Raji (cell line): Measurements from ENCODE around the gene SETBP1.

ENCODE experiments used
- POLR2A ChIP-seq: IDR thresholded peaks from 2 replicates; pipeline ENCODE4 v1.6.1; 2011; ENCODE audit warnings: low read depth, low read length, control low read depth; ENCODE audit not compliant: insufficient read depth

Gene SETBP1

DNA sequence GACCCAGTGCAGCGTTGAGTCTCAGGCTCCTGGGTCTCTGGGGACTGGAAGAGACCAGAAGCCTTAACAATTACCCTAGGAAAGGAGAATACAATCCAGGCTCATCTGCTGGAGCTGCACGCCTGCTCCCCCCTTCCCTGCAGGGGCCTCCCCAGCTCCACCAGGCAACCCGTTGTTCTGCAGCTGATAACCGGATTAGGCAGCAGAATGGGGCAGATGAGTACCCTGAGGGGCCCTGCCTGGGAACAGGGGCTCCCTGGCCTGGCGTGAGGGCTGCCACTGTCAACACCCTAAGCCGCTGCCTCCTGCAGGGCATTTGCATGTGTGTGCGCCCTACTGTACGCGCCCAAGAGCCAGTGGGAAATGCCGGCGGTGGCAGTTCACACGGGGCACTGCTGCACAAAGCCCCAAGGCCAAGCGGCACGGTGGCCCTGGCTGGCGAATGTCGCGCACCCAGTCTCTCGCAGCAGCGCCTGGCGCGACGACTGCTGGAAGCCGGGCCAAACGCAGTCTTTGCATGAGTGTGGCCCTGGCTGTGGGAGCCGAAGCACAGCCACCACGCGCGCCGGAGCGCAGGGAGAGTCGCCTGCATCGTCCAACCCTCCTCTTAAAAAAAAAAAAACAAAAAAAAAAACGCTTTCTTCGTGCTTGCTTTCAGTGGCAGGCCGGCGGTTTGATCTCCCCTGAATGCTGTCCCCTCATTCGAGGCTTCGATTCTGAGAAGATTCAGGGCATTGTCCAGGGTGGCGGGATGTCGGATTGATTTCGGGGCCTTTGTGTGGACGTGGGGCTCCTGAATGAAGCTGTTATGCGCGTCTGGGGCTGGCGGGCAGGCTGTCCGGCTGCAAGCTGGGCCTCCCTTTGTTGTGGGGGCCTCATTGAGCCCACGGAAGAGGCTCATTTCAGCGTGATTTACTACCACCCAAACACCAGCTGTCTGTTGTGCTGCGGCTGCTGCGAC lies 63.8 kb downstream of the SETBP1 start:
- TF ChIP-seq POLR2A, result no peak

DNA sequence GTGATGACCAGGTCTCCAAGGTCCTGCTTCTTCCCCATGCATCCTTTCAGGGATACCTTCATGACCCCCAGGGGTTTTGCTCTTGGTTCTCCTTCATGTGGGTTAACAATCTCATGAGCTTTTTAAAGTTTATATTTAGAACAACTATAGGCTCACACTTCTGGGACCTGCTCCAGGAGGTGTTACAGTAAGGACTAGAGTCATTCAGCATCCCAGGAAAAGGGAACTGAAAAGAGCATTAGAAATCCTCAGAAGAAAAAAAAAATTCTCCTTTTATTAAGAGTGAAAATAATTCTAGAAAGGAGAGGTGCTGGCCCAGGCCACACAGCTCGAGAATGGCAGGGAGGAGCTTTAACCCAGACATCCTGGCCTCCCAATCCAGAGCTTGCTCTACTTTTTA lies 66.5 kb downstream of the SETBP1 start:
- no peak for TF ChIP-seq POLR2A

GRCh38 chr18:44748582-44748981 lies 67.9 kb downstream of the SETBP1 start:
- no peak for TF ChIP-seq POLR2A

DNA sequence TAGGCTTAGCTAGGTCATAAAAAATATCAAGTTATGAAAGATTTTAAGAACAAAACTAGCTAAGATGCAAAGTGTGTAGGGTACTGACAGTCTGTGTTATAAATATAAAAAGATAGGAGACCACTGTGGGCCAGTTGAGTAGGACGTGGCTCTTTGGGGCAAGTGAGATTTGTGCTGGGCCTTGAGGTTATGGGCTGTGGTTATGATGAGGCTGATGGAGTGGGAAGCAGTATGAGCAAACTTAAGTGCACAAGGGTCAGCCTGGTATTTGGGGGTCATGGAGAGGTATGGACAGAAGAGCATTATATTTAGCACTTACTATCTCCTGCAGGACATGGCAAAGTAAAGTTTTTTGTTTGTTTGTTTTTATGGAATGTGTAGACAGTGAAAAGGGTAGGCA lies 70.1 kb downstream of the SETBP1 start:
- no peak for TF ChIP-seq POLR2A

DNA sequence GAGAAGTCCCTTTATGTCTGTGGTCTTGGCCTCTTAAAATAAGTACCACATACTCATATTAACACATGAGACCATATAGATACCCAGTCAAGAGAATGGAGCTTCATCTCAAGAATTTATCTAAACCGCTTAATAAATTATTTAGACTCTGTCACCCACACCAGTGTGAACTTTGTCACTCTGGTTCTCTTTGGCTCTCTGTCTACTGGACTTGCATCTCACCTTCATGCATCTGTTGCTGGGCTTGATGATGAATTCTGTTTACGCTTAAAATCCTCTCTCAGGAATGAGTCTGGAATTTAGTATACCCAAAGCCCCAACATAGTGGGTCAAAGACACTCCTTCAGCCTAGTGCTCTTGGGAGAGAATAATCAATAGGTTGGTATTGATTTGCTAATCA lies 73.9 kb downstream of the SETBP1 start:
- TF ChIP-seq POLR2A, result no peak

DNA sequence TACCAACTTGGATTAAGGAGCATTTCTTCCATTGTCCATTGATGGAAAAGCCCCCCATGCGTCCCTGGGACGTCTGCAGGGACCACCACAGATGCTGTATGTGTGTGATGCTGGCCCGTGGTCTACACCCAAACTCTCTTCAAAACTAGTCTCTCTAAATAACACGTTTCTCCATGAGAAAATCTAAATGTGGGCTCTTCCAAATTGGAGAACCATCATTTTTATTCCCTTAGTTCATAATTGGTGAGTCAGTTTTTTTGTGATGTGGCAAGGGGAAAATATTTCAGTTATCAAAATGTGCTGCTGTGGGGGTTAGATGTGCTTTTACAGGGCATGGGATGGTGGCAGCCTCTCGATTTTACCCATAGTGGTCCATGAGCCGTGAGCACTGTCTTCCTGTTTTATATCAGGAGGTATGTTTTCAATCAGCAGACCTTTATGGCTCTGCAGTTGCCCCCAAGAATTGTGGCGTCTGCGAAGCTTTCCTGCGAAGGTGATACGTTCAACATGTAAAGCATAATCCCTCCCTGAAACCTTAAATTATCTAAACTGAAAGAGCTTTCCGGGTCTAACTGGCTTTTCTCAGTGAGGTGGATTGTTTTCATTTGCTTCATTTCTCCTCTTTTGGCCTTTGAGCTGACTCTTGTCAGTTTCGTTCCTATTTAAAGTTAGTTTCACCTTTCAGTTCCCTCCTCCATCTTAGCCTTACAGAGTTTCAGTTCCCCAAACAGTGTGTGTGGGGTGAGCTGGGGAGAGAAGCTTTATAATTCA lies 78.4 kb downstream of the SETBP1 start:
- 0 out of 2 replicates have a peak, but pooled peaks have one; percentile 37 for TF ChIP-seq POLR2A

DNA sequence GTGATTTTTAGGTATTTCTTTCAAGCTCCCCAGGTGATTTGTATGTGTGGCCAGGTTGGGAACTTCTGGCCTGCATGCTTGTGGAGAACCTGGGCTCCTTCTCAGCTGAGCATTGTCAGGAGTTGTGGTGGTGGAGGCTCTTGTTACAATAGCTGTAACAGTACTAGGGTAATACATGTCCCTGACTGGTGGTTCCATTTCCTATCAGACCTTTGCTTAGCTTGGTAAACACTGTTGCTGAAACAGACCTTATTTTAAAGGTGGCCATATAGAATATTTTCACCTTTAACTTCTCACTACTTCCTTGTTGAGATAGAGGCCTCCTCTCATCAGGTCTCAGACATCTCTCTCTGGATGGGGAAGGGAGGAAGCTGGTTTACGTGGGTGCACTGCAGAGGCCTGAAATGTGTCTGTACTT lies 79.2 kb downstream of the SETBP1 start:
- no peak for TF ChIP-seq POLR2A

GRCh38 chr18:44761812-44762211 lies 81.1 kb downstream of the SETBP1 start:
- no peak for TF ChIP-seq POLR2A

DNA sequence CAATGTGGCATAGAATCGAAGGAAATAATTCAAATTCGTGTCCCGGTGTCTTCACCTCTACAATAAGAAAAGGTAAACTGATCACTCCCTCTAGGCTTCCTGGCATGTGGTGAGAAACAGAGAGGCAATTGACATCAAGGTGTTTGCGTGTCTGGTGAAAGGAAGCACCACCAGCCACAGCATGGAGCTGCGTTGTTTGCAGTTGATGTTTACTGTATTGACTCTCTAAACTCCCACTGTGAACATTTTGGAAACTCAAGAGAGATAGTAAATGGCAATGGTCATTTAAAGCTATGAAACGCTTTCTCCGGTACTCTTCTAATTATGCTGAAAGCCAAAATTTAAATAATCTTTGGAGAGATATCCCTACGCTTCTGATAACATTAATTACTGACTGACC lies 82.6 kb downstream of the SETBP1 start:
- TF ChIP-seq POLR2A, result no peak

DNA sequence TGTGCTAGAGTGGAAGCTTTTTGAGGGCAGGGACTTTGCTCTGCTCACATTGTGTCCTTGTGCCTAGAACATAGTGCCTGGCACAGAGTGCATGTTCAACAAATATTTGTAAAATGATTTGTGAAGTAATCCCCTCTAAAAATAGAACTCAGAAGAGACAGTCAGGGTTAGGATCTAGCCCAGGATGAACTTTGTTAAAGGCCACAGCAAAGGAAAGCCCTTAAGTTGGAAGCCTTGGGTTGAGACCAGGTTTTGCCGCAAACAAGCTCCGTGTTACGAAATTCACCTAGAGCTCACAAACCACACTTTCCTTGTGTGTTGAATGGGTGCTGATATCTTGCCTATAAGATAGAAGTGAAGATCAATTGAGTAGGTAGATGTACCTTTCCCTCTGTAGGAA lies 84.2 kb downstream of the SETBP1 start:
- no peak for TF ChIP-seq POLR2A

GRCh38 chr18:44765456-44765855 lies 84.8 kb downstream of the SETBP1 start:
- TF ChIP-seq POLR2A, result no peak

DNA sequence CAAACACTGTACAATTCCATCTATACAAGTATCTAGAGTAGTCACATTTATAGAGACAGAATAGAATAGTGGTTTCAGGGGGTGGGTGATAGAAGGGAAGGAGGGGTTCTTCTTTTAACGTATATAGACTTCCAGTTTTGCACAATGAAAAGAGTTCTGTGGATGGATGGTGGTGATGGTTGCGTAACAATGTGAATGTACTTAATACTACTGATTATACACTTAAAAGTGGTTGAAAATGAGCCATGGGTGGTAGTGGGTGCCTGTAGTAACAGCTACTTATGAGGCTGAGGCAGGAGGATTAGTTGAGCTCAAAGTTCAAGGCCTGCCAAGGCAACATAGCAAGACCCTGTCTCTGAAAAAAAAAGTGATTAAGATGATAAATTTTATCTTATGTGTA lies 85.8 kb downstream of the SETBP1 start:
- no peak for TF ChIP-seq POLR2A

DNA sequence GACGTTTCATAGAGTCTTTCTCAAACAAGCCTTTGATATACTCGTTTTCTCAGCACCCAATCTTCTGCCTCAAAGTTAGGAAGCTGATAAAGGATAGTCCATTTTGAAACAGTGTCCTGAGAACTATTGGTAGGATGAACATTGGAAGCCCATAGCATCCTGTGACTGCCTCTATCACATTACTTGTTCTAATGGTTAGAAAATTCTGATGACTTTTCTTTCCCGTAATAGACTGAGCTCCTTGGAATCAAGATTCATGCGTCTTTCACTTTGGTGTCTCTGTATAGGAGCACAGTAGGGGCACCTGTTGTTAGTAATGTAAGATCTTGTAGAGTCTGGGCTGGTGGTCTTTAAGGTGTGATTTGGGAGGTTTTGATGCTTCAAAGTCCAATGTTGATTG lies 87.1 kb downstream of the SETBP1 start:
- TF ChIP-seq POLR2A, result no peak

GRCh38 chr18:44770641-44771040 lies 90.0 kb downstream of the SETBP1 start:
- TF ChIP-seq POLR2A, result no peak

GRCh38 chr18:44771572-44771955 lies 90.9 kb downstream of the SETBP1 start:
- TF ChIP-seq POLR2A, result no peak
